ENCODE results near the gene HNRNPH3. TPM values are rescaled to one million over a fixed set of nuclear protein-coding genes. Genes with fewer than 3 reads are reported as not detected.

The HNRNPH3 gene
- total RNA-seq, 1 experiment from 2014 or later: 244 TPM

DNA sequence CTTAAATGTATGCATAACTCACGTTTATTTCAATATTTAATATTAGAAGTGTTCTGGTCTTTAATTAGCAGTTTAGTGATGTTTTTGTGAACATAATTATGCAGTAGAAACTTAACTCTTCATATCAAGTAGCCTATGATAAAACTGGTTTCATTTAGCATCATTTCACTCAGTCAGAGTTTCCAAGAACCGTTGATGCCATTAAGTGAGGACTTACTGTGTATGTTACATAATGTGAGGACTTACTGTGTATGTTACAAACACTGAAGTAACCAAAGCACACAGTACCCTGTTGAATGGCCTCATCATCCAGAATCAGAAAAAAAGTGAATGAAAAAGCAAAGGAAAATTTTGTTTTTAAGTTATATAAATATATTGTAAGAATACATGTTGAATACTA, 33.7 kb downstream of the HNRNPH3 start:
- peaks cover 5 to 42% (median 31%) of the 10 kb centered on the region in 3 experiments for H3K36me3 Mint-ChIP-seq (ENCODE audit: insufficient read depth in 1 of 3, low read depth in 3 of 3)
- no CpG with 5 or more reads among the region's 2 CpGs for WGBS (ENCODE audit: extremely low coverage, insufficient read length, low lambda C conversion rate)

More for the DNA sequence above, 33.7 kb downstream of the HNRNPH3 start:
- no peak overlapping the region for H3T11ph ChIP-seq (ENCODE audit: low read length)
- H3K27ac ChIP-seq (ENCODE audit: insufficient read length, low read depth, low read length): no peak overlapping the region
- H3K27me3 ChIP-seq (ENCODE audit: insufficient read depth, low read length): no peaks in the 10 kb centered on the region
- H2BK5ac ChIP-seq (ENCODE audit: insufficient read length, low read length): no peak overlapping the region
- no peak overlapping the region for H4K91ac ChIP-seq (ENCODE audit: insufficient read length, low read depth, low read length)
- H2AFZ ChIP-seq (ENCODE audit: low read length): no peak overlapping the region
- Mint-ChIP-seq H3K27me3 (ENCODE audit: low read depth) (no peaks in the 10 kb centered on the region), H3K9me3 (peaks cover 0 to 3% of the 10 kb centered on the region in 2 experiments; a peak in 2 of 5 replicates), H3K27ac (no peak overlapping the region), H3K4me1 (no peaks in the 10 kb centered on the region), H3K4me3 (no peak overlapping the region)
- no peak overlapping the region for H2BK120ac ChIP-seq (ENCODE audit: low read depth, low read length, poor library complexity, severe bottlenecking)
- H2AK5ac ChIP-seq (ENCODE audit: insufficient read length, low read length): no peak overlapping the region
- no peaks in the 10 kb centered on the region for H3K23me2 ChIP-seq (ENCODE audit: insufficient read length, low read depth, low read length, poor library complexity, severe bottlenecking)
- H3K79me2 ChIP-seq (ENCODE audit: insufficient read depth, low read length): no peaks in the 10 kb centered on the region
- H3K23ac ChIP-seq (ENCODE audit: insufficient read length, low read depth, low read length): no peak overlapping the region
- H3K14ac ChIP-seq (ENCODE audit: insufficient read depth, low read length): no peak overlapping the region
- no peak overlapping the region for H4K8ac ChIP-seq (replicated peaks; ENCODE audit: insufficient read length, low read depth, low read length)
- no peaks in the 10 kb centered on the region for H3K9me3 ChIP-seq (ENCODE audit: control insufficient read depth, low read depth, low read length)
- no peaks in the 10 kb centered on the region for H4K20me1 ChIP-seq (ENCODE audit: control insufficient read depth, insufficient read depth, insufficient read length)
- no peaks in the 10 kb centered on the region for H3K79me1 ChIP-seq (ENCODE audit: insufficient read depth, low read depth, low read length, poor library complexity, severe bottlenecking)
- no peak overlapping the region for H2BK12ac ChIP-seq (ENCODE audit: insufficient read length, low read depth, low read length)
- no peak overlapping the region for H4K5ac ChIP-seq (ENCODE audit: insufficient read length, low read depth, low read length)
- no peak overlapping the region for H3K4ac ChIP-seq (ENCODE audit: low read depth, low read length)
- H2BK15ac ChIP-seq (ENCODE audit: low read depth, low read length): no peak overlapping the region
- no peaks in the 10 kb centered on the region for H3K4me1 ChIP-seq (ENCODE audit: insufficient read depth, low read length)
- no peak overlapping the region for H2BK20ac ChIP-seq (ENCODE audit: low read depth, low read length, poor library complexity, severe bottlenecking)
- no peak overlapping the region for H3K56ac ChIP-seq (ENCODE audit: insufficient read length, low read depth, low read length)
- TF ChIP-seq, protein P1, sequence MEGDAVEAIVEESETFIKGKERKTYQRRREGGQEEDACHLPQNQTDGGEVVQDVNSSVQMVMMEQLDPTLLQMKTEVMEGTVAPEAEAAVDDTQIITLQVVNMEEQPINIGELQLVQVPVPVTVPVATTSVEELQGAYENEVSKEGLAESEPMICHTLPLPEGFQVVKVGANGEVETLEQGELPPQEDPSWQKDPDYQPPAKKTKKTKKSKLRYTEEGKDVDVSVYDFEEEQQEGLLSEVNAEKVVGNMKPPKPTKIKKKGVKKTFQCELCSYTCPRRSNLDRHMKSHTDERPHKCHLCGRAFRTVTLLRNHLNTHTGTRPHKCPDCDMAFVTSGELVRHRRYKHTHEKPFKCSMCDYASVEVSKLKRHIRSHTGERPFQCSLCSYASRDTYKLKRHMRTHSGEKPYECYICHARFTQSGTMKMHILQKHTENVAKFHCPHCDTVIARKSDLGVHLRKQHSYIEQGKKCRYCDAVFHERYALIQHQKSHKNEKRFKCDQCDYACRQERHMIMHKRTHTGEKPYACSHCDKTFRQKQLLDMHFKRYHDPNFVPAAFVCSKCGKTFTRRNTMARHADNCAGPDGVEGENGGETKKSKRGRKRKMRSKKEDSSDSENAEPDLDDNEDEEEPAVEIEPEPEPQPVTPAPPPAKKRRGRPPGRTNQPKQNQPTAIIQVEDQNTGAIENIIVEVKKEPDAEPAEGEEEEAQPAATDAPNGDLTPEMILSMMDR (conservative IDR thresholded peaks at IDR 0.05): no peak
- no peak overlapping the region for H3K9ac ChIP-seq (ENCODE audit: extremely low read depth, insufficient read length, low read length)
- DNase-seq: no peak
- no peak overlapping the region for H3K4me2 ChIP-seq (ENCODE audit: insufficient read depth, insufficient read length, low read length)
- no peak overlapping the region for H3K18ac ChIP-seq (ENCODE audit: insufficient read length, low read depth, low read length)

Data from H9 (cell line).